ENCODE measurements around the gene F12. TPM values are rescaled to one million over a fixed set of nuclear protein-coding genes. Genes with fewer than 3 reads are reported as not detected.

Gene F12
- total RNA-seq, 1 experiment from 2014 or later, result 13.4 TPM

DNA sequence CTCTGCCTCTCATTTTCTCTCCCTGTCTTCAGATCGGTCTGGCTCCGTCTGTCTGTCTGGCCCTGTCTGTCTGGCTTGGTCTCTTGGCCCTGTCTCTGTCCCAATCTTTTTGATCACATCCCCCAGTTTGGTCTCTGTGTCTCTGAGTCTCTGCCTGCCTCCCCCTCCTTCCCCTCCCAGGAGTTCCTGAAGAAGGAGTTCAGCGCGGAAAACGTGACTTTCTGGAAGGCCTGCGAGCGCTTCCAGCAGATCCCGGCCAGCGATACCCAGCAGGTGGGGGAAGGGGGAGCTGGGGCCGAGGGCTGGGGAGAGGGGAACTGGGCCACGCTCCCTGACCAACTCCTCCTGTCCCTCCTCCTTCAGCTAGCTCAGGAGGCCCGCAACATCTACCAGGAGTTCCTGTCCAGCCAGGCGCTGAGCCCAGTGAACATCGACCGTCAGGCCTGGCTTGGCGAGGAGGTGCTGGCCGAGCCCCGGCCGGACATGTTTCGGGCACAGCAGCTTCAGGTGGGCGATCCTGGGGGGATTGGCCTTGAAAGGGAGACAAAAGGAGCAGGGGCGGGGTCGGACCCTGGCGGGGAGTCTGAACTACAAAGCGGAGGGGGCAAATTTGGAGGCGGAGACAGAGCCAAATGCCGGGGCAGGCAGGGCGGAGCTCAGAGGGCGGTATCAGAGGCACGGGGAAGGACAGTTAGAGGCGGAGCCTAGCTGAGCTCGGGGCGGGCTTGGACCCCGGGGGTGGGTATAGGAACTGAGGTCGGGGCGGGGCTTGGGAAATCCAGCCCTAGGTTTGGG is 42.6 kb downstream of the F12 start:
- no peaks in the 10 kb centered on the region for H3K9me3 ChIP-seq (ENCODE audit: control insufficient read depth, insufficient read depth, low read depth, low read length)
- no TSS peak for BruUV-seq (replicated peaks)
- ATAC-seq, result peak; percentile 87
- H3K27ac ChIP-seq (ENCODE audit: low read length), result peak overlapping the region; percentile 78
- TF ChIP-seq REST (IDR thresholded peaks at IDR 0.05; ENCODE audit: insufficient read depth in 1 of 2, low read depth in 2 of 2, low read length in 1 of 2) (no peak), POLR2AphosphoS5 (IDR thresholded peaks at IDR 0.05; ENCODE audit: low read depth, low read length) (0 out of 2 replicates have a peak, but pooled peaks have one; percentile 45)
- DNase-seq (ENCODE audit: low read depth, low spot score), result no peak
- ChIA-PET CTCF (interaction anchor here (0.6 to 1.5 kb wide), 4 partner anchors 16 to 296 kb away, joined by 5 to 12 read pairs (median 6); no protein-coding TSS in a partner anchor), POLR2A (interaction anchor here (0.6 to 0.8 kb wide), 2 partner anchors 15 to 150 kb away, joined by 4 to 5 read pairs; partner anchors contain the start of genes DDX41 and LMAN2)
- peaks cover 20% of the 10 kb centered on the region for H3K4me1 ChIP-seq (ENCODE audit: control insufficient read depth, insufficient read depth, low read length)
- intact Hi-C loops (cut with micrococcal nuclease; ENCODE audit: unreplicated experiment) (no loop called here), in situ Hi-C loops (cut with HindIII; ENCODE audit: low pct_unique_long_range_greater_than_20kb, low sequenced_read_pairs) (no loop called here)
- no peaks in the 10 kb centered on the region for H3K27me3 ChIP-seq (ENCODE audit: control insufficient read depth, insufficient read depth, low read length)
- H3K36me3 ChIP-seq (ENCODE audit: control insufficient read depth, insufficient read depth, low read length), result no peaks in the 10 kb centered on the region; the same call in 1 of the 2 replicates
- peak overlapping the region; percentile 41 to 45 for H3K4me3 ChIP-seq (ENCODE audit: low read depth in 2 of 2, low read length in 2 of 2)

GRCh38 chr5:177365845-177366527 is 43.4 kb downstream of the F12 start:
- intact Hi-C loops (cut with micrococcal nuclease; ENCODE audit: unreplicated experiment), result no loop called here
- in situ Hi-C loops (cut with HindIII; ENCODE audit: low pct_unique_long_range_greater_than_20kb, low sequenced_read_pairs), result no loop called here
- no peak for DNase-seq (ENCODE audit: low read depth, low spot score)
- Histone ChIP-seq H3K9me3 (ENCODE audit: control insufficient read depth, insufficient read depth, low read depth, low read length) (no peaks in the 10 kb centered on the region), H3K27ac (ENCODE audit: low read length) (peak overlapping the region; percentile 78), H3K4me3 (ENCODE audit: low read depth in 2 of 2, low read length in 2 of 2) (peak overlapping the region in 1 of 2 experiments; percentile 45; a peak in 2 of 4 replicates), H3K27me3 (ENCODE audit: control insufficient read depth, insufficient read depth, low read length) (no peaks in the 10 kb centered on the region), H3K4me1 (ENCODE audit: control insufficient read depth, insufficient read depth, low read length) (peaks cover 20% of the 10 kb centered on the region), H3K36me3 (ENCODE audit: control insufficient read depth, insufficient read depth, low read length) (no peaks in the 10 kb centered on the region; the same call in 1 of the 2 replicates)
- POLR2A ChIA-PET, result no interaction called here
- CTCF ChIA-PET, result interaction anchor here (0.6 to 1.3 kb wide), 3 partner anchors 17 to 295 kb away, joined by 4 to 7 read pairs (median 5); no protein-coding TSS in a partner anchor
- BruUV-seq (replicated peaks), result no TSS peak
- ATAC-seq, result no peak
- TF ChIP-seq, protein P1, sequence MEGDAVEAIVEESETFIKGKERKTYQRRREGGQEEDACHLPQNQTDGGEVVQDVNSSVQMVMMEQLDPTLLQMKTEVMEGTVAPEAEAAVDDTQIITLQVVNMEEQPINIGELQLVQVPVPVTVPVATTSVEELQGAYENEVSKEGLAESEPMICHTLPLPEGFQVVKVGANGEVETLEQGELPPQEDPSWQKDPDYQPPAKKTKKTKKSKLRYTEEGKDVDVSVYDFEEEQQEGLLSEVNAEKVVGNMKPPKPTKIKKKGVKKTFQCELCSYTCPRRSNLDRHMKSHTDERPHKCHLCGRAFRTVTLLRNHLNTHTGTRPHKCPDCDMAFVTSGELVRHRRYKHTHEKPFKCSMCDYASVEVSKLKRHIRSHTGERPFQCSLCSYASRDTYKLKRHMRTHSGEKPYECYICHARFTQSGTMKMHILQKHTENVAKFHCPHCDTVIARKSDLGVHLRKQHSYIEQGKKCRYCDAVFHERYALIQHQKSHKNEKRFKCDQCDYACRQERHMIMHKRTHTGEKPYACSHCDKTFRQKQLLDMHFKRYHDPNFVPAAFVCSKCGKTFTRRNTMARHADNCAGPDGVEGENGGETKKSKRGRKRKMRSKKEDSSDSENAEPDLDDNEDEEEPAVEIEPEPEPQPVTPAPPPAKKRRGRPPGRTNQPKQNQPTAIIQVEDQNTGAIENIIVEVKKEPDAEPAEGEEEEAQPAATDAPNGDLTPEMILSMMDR (IDR thresholded peaks at IDR 0.05), result no peak
- TF ChIP-seq TCF7L2 (IDR thresholded peaks at IDR 0.05; ENCODE audit: low read depth, low read length), result no peak
- no peak for TF ChIP-seq POLR2AphosphoS5 (IDR thresholded peaks at IDR 0.05; ENCODE audit: low read depth, low read length)
- TF ChIP-seq SIN3A (IDR thresholded peaks at IDR 0.05; ENCODE audit: borderline replicate concordance, insufficient read depth, low read depth, low read length), result no peak
- TF ChIP-seq REST (IDR thresholded peaks at IDR 0.05; ENCODE audit: insufficient read depth in 1 of 2, low read depth in 2 of 2, low read length in 1 of 2), result no peak

Measured in Panc1 (cell line).